ENCODE results near the gene ASB5. TPM values are rescaled to one million over a fixed set of nuclear protein-coding genes. Genes with fewer than 3 reads are reported as not detected.

Gene ASB5
- total and polyA plus RNA-seq, 9 of the 15 experiments (the other 6 are each of a cell fraction or from before 2014, with no cell fraction given): not detected

DNA sequence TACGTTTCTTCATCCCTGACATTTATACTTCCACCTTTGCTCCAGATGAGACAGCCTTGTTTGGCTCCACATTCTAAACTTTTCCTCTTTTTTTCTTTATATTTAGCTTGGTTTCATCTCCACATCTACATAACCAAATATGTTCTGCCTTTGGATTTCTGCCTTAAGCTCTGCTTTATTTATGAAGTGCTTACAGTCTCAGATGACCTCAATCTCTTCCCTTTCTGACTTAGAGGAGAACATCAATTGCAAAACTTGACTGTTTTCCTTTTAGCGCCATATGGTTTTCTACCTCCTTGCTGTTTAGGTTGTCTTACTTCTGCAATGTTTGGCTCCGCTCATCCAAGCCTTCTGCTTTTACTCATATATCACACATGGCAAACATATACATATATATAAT, 7.5 kb downstream of the ASB5 start (continued):
- TF ChIP-seq, protein P1, sequence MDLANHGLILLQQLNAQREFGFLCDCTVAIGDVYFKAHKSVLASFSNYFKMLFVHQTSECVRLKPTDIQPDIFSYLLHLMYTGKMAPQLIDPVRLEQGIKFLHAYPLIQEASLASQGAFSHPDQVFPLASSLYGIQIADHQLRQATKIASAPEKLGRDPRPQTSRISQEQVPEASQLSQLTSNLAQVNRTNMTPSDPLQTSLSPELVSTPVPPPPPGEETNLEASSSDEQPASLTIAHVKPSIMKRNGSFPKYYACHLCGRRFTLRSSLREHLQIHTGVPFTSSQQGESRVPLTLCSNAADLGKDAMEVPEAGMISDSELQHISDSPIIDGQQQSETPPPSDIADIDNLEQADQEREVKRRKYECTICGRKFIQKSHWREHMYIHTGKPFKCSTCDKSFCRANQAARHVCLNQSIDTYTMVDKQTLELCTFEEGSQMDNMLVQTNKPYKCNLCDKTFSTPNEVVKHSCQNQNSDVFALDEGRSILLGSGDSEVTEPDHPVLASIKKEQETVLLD (IDR thresholded peaks at IDR 0.05): no peak
- no peak for TF ChIP-seq LARP7 (IDR thresholded peaks at IDR 0.05)
- no peak for TF ChIP-seq ZNF668 (CRISPR knock-in tag; IDR thresholded peaks at IDR 0.05)
- no peak for TF ChIP-seq GTF2E2 (tag; IDR thresholded peaks at IDR 0.05)

- ChIA-PET POLR2A (no interaction called here), CTCF (ENCODE audit: low intra/inter-chr PET ratio) (no interaction called here)
- no TSS peak for BruUV-seq (replicated peaks)
- Histone ChIP-seq H3K9me1 (ENCODE audit: control insufficient read depth, insufficient read depth, low read length) (no peaks in the 10 kb centered on the region), H3K79me2 (ENCODE audit: control insufficient read depth, insufficient read depth, low read length) (no peaks in the 10 kb centered on the region), H3K4me3 (no peak overlapping the region), H3K27ac (ENCODE audit: extremely low read depth, low read depth, low read length) (no peak overlapping the region), H3K4me1 (replicated peaks in 1 of 2; ENCODE audit: control insufficient read depth in 2 of 2, insufficient read depth in 2 of 2, low read length in 2 of 2) (no peaks in the 10 kb centered on the region), H3K27me3 (ENCODE audit: control insufficient read depth in 2 of 2, insufficient read depth in 2 of 2, low read length in 2 of 2) (no peaks in the 10 kb centered on the region), H3K9me3 (replicated peaks; ENCODE audit: control insufficient read depth, insufficient read depth, low read depth, low read length) (no peaks in the 10 kb centered on the region), H3K9ac (ENCODE audit: insufficient read depth in 1 of 2, low read depth in 2 of 2, low read length in 2 of 2) (no peak overlapping the region), H4K20me1 (replicated peaks; ENCODE audit: control insufficient read depth, insufficient read depth, low read length) (no peaks in the 10 kb centered on the region), H2AFZ (ENCODE audit: low read depth, low read length) (no peak overlapping the region), H3K4me2 (ENCODE audit: insufficient read depth, low read length) (no peak overlapping the region), H3K36me3 (ENCODE audit: control insufficient read depth, insufficient read depth, low read length) (no peaks in the 10 kb centered on the region)
- FAIRE-seq (no peak), ATAC-seq (no peak), DNase-seq (ENCODE audit: extremely low read depth in 1 of 4, low spot score in 3 of 4) (no peak)
- 5% methylated on average over 3 of the region's 3 CpGs for WGBS (ENCODE audit: insufficient coverage, low coverage, missing lambda C conversion rate)
- intact Hi-C loops (cut with micrococcal nuclease): no loop called here
- in situ Hi-C loops (cut with MboI): no loop called here
- TF ChIP-seq PTRF (tag; IDR thresholded peaks at IDR 0.05) (no peak), NRF1 (conservative IDR thresholded peaks at IDR 0.05 in 1 of 2, IDR thresholded peaks at IDR 0.05 in 1 of 2) (peak; percentile 57)
Observed at GRCh38 chr4:176261018-176261417, 8.0 kb downstream of the ASB5 start.
